Inflammatory macrophage treated with lipopolysaccharide for 4 hours (primary cell): ENCODE data around the gene THSD7B.

ENCODE experiments used
- DNase-seq: peaks from one replicate; pipeline ENCODE4 v3.0.0-alpha.2; 2020

THSD7B gene

GRCh38 chr2:137724912-137725311 lies 959.6 kb downstream of the THSD7B start:
- DNase-seq = no peak
